NOMO-1 (cell line): Measurements from ENCODE around the gene RIT2.

Experiments
- DNase-seq, 2 experiments: peaks; one replicate each; lab custom pipeline; 2025; ENCODE audit not compliant: unreplicated experiment in 2 of 2; lab: John Stamatoyannopoulos, UW

Gene RIT2

DNA sequence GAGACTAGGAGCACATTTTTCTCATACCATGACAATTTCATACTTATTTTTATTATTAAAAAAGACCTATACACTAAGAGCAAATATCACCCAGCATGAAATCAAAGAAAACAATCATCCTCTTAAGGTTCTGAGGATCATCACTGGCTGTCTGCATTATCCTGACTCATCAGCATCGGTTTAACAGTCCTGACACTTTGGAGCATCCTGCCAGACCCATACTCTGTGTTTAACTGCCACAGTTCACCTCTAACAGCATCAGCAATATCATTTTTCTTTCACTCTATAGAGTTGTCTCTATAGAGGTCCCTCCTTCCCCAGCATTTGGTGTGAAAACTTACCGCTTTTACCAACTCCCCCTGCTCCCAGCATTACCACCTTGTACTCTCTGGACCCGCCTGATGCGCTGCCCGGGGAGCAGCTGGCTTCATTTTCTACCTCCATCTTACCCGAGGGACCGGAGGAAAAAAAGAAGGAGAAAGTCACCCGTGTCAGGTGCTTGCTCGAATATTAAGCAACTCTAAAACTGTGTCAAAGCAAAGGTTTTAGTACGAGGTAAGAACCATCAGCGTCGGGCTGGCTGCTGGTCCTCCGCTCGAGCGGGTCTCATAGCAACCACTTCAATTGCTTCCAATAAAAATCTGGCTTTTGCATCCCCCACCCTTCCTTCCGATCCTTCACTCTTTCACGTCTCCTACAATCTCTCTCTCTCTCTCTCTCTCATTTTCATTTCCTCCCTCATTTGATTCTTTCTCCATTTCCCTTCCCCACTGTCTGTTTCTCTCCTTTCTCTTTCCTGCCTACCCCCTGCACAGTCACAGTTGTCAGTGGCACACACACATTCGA, at the start of gene RIT2:
TSS of gene RIT2 (minus strand) at position 610 of the 846 bp plus-strand sequence.
- DNase-seq: no peak

DNA sequence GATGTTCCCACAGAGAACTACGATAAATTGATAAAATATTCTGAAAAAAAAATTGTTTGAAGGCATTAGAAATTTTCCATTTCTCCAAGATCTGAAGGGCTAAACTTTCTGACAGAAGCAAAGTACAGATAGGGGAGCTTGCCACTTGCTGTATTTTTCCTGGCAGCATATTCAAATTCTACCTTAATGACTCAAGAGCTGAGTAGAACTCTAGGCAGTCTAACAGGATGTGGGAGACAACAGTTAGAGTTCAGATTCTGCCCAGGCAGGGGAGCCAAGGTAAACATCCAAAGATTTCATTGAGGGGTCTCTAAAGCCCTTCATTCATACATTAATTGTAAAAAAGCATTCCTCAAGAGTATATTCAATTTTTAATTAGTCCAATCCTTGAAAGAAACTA, 46.0 kb upstream of the RIT2 start:
- no peak for DNase-seq

DNA sequence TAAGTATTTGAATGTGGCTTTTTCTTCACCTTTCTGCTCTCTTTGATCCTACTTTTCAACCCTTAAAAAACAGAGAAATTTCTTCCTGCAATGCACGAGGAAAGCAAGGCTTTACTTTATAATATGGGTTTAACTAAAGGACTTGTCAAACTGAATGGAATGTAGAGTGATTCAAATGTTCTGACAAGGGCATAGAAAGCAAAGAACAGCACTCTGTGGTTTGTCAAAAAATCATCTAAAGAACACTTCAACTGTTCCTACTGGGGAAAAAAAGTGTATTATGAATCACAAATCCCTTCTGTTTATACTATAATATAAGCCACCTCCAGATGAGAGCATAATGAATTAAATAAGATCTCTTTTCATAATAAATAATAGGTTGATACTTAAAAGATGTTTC, 45.0 kb upstream of the RIT2 start:
- DNase-seq: no peak

DNA sequence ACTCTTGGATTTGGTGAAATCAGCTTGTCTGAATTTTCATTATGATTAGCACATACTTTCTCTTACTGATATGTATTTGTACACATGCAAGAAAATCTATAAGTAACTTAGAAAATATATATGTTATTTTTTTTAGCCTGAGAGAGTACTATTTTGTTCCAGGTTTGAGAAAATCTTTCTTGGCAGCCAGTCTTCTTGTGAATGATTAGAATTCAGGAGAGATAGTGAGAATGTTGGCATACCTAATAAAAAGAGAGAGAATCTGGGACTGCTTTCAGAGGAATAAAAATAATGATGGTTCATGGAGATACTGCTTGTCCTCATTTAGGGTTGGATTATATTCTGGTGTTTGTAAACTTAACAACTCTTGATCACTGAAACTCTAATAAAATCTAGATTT, 44.4 kb upstream of the RIT2 start:
- no peak for DNase-seq

DNA sequence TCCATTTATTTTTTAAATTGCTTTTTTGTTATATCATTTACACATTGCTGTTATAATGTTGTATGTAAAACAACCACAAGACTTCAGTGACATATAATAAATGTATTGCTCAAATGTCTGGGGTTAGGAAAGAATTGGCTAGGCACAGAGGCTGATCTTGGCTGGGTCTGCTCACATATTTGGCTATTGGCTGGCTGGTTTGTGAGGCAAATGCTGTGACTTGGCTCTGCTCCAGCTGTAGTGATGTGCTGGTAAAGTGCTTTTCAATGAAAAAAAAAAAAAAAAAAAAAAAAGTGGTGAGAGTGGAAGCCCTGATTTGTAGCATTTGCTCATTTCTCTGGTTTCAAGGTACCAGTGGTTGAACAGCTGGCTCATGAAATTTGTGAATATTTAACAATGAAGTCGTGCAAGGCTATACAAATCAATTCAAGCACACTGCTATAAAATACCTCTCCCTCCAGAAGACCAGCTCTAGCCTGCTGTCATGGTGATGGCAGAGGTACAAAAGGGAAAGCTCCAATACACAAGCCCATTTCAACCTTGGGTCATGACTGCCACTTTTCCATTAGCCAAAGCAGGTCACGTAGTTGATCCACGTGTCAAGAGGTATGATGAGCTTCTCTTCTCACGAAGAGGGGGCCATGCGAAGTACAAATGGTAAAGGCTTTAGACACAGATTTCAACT, 43.7 kb upstream of the RIT2 start:
- no peak for DNase-seq

DNA sequence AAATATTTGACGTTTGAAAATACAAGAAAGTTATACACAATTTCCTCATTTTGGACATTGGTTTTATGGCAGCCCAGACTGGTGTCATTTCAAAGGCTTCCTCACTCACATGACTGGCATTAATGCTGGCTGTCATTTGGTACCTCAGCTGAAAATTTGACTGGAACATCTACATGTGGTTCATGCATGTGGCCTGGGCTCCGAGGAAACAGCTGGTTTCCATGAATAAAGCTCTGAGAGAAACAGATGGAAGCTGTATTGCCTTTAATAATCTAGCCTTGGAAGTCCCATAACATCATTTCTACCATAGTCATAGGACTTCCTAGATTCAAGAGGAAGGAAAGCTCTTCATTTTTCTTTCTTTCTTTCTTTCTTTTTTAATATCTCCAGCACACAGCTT, 42.9 kb upstream of the RIT2 start:
- no peak for DNase-seq

DNA sequence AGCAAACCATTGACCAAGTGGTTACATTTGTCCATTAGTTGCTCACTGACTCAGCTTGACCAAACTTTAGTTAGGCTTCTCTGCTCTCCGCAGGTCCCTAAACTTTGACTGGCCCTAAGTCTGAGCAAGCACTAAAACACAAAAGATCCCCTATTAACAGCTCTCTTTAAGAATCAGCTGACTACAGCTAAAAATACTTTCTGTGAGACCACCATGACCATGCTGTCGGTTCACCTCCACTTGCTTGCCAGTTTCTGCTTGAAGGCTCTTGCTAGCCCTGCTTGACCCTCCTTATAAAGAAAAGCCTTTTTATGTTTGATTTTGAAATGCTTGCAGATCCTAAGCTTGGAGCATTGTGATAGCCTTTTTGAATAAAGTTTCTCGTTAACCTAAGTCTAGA, 40.4 kb upstream of the RIT2 start:
- DNase-seq: no peak

DNA sequence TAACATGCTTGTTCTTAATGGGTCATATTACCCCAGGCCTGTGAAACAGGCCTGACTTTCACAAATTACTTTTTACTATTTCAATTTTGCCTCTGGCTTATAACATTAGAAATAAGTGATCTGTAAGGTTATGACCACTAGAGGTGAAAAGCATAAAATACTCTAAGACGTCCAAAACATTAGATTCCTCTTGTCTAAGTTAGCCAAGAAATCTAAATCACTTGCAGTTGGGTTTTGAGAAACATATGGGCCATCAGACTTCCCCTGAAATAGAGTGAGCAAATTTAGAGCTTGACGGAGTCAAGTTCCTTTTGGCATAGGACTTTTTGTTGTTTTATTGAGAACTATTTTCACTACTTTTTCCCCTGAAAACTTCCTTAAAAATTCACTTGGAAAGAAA, 32.7 kb upstream of the RIT2 start:
- DNase-seq: no peak

DNA sequence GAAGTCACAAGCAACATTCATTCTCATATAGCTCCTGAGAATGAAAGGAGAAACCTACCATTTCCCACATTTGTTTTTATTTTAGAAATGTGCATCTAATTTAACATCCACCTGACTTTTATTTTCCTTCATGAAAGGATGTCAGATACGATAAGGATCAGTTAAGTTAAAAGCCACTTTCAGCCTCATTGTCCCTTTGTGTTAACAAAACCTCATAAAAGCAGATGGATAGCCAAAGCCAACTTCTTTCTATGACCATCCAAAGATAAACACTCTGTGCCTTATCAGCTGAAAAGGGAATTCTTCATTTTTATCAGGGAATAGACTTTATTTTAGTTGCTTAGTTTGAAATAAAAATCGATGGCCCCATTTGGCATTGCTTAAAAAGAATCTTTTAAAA, 25.7 kb upstream of the RIT2 start:
- DNase-seq: no peak

DNA sequence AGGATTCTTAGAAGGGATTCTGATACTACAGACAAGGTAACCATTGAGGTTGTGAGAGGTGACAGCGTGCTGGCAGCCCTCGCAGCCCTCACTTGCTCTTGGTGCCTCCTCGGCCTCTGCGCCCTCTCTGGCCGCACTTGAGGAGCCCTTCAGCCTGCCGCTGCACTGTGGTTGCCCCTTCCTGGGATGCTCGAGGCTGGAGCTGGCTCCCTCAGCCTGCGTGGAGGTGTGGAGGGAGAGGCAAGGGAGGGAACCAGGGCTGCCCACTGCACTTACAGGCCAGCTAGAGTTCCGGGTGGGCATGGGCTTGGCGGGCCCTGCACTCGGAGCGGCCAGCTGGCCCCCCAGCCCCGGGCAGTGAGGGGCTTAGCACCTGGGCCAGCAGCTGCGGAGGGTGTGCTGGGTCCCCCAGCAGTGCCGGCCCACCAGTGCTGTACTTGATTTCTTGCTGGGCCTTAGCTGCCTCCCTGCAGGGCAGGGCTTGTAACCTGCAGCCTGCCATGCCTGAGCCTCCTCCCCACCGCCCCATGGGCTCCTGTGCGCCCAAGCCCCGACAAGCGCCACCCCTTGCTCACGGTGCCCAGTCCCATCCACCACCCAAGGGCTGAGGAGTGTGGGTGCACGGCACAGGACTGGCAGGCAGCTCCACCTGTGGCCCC, 23.9 kb upstream of the RIT2 start:
- no peak for DNase-seq

DNA sequence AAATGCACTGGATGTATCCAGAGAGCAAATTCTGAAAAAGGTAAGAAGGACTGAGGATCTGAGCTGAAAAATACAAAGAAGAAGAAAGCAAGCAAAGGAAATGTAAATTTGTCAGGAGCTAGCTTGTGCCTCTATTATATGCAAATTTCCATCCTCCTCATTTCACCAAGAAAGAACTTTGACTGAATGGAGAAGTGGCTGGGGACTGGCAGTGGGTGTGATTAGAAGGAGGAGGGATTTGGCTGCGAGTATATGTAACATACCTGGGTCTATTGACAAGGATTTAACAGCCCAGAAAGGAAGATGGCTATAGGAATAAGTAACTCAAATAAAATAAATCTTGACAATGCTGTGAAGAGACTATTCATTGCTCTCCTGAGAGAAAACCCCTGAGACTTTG, 19.4 kb upstream of the RIT2 start:
- DNase-seq: no peak

DNA sequence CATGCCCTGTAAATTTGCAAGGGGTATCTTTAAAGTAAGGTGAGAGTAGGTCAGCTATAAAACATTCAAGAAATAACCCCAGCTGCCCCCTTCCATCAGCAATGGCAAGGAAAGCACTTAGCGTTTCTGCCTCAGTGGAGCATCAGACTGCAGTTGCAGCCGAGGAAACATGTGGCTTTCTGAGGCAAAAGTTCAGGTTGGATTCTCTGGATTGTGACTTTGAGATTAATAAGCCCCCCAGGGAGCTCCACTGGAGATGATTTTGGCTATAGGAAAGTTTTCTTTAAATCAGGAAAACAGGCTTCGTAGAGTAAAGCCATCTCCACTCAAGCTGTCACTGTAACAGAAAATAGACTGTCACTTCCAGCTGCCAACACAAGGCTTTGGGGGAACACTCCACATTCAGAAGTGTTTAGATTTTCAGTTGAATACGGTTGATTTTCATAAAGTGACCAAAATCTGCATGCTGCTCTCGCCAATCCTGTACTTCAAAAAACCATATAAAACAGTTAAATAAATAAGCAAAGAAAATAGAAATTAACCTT, 15.3 kb upstream of the RIT2 start:
- no peak for DNase-seq

DNA sequence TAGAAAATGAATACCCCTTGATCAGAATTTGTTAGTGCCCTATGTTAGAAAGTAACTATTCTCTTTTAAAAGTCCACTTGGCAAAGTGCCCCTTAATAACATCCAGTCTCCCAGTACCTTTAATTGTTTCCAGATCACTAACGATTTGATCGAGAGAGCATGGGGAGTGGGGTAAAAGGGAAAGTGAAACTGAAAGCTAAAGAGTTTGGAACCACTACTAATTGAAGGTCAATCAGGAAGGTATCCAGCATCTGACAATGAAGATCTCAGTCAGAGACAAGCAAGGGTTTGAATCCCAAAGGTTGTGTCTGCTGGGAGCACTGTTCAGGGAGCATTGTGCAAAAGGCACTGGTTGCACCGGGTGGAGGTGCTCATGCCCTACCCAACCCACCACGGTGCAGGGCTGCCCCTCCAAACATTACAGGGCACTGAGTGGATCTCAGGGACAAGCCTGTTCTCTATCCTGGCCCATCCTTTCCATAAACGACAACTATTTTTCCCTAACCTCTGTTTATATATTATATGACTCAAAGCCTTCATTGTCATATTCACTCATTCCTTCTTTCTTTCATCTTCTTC, 14.6 kb upstream of the RIT2 start:
- no peak for DNase-seq

DNA sequence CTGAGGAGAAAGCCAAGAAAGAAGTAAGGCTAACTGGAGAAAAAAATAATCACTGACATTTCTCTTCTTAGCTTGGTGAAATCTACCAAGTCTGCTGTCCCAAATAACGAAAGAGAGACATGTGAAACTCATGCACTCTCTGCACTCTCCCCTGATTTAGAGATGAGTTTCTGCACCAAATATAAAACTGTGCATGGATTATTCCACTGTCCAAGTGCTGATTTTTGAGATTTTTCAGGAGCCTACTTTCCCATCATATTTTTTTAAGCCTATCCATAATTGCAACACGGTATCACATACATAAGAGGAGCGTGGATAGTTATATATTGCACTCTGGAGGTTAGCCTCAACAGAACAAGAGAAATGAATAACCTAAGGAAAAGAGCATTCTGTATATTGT, 10.0 kb upstream of the RIT2 start:
- no peak for DNase-seq

DNA sequence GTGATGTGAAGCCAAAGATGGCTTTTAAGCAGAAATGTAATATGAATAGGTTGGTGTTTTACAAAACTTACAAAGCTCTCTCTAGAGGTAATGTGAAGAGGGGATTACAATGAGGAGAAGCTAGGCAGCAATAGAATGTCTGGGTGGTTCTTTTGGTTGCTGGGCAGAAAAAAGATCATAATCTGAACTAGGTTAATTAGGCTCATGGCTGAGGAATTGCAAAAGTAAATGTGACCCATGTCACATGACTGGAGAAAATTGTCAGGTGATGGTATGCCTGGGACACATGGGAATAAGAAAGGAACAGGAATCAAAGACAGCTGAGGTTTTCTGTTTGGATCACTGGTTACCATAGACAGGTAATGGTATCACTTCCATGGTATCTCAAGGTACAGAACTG, 7.5 kb upstream of the RIT2 start:
- DNase-seq: no peak

DNA sequence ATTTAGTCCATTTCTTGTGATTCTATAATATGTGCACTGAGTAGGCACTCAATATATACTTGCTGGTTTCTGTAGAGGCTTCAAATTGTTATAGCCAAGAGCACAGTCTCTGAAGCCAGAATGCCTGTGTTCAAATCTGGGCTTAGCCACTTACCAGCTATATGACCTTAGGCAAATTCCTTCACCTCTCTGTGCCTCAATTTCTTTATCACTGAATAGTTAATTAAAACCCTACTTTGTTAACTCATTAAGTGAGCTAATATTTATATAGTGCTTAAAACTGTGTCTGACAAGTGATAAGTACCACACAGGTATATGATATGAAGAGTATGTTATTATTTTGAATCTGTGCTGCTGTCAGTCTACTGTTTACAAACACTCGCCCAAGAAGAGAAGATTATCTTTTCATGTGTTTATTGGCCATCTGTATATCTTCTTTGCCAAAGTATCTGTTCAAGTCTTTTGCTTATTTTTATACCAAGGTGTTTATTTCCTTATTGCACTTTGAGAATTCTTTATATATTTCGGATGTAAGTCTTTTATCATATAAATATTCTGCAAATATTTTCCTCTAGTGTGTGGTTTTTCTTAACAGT, 1.3 kb upstream of the RIT2 start:
- no peak for DNase-seq

DNA sequence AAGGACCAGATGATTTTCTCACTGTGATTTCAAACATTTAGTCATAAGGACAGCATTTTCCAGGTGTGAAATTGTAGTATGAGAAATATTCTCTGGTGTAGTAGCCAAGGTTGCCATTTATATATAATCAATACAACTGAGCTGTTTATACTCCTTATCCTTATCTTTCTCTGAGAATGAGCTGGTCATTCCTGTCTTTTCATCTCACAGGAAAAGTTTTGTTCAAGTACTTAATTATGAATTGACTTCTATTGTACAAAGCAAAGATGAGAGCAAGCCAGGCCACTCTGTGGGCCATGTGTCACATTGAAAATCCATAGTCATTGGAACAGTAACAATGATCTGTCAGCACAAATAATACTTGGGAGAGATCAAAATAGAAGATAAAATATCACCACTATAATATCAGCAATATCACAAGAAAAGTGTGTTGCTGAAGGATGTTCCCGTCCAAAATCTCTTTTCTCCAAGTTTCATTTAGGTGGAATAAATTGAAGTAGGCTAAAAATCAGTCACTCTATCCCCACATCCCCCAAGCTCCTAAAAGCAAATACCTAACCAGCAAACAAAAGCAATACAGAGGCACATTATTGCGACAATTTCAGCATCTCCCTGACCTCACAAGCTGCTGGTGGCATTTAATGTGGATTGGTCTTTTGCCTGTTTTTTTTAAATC, 2.1 kb downstream of the RIT2 start:
- no peak for DNase-seq

DNA sequence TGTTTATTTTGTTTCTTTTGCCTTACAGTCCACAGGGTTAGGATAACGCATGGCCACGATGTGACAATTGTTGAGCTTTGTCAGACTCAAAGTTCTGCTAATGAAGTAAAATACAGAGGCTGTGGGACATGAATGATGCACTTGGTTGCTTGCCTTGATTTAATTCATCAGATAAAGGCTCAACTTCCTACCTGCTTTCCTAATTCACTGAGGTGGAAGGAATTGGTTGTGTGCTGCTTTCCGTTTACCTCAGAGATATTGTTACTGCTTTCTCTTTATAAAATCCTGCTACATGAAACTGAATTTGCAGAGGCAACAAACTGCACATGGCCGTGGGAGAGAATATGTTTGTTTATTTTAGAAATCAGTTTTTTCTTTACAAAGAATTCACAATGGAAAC, 6.6 kb downstream of the RIT2 start:
- no peak for DNase-seq

DNA sequence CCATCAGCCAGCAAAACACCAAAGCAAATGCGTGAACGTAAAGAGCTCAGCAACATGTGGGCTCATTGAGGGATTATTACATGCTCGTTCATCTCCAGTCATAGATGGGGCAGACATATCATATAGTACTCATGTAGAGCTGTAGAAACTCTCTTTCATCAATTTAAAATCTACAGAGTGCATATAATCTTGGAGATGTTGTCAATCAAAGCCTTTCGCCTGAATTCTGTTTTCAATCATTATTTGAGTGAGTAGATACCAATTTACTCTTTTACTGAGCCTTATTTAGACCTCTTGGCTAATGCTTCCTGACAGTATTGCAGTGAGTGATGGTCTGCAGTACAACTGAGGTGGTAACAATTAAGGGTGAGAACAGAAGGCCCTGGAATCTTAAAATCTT, 7.0 kb downstream of the RIT2 start:
- DNase-seq: no peak

DNA sequence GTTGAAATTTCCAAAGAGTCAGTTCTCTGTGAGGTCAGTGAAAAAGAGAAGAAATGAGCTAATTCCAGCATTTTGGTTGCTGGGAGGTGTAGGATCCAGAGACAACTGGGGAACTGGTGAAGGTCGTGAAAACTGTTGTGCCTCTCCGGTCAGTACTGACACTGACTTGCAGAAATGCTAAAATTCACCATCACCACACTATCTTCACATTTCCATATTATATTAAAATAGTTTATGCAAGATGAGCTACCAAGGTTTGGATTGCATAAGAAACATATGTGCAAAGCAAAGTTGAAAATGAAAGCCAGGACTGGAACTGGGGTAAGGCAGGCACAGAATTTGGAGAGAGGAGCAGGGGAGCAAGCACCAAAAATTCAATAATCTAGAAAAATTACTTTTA, 21.8 kb downstream of the RIT2 start:
- no peak for DNase-seq
